ENCODE measurements around the gene SYNGR3. TPM values are rescaled to one million over a fixed set of nuclear protein-coding genes. Genes with fewer than 3 reads are reported as not detected.

The SYNGR3 gene
- total and polyA plus RNA-seq, 2 of the 13 experiments (the other 11 are each of a cell fraction or from before 2014, with no cell fraction given): 0.97 to 5.7 TPM

- TF ChIP-seq ZNF800 (CRISPR knock-in tag; IDR thresholded peaks at IDR 0.05): no peak
- TF ChIP-seq ZNF30 (CRISPR knock-in tag; IDR thresholded peaks at IDR 0.05): no peak; the same call in 1 of the 2 replicates
- TF ChIP-seq ZNF605 (CRISPR knock-in tag; IDR thresholded peaks at IDR 0.05): peak; percentile 25; the same call in 1 of the 2 replicates
- TF ChIP-seq PCBP2 (optimal IDR thresholded peaks at IDR 0.05; ENCODE audit: low read depth, low read length, poor library complexity, severe bottlenecking): no peak
- peak; percentile 72 for TF ChIP-seq ARNT2 (CRISPR knock-in tag; IDR thresholded peaks at IDR 0.05; ENCODE audit: low read depth)
- TF ChIP-seq KDM6A (CRISPR knock-in tag; IDR thresholded peaks at IDR 0.05; ENCODE audit: low read depth): peak; percentile 97
- TF ChIP-seq TOE1 (CRISPR knock-in tag; IDR thresholded peaks at IDR 0.05): no peak
- TF ChIP-seq GPN1 (CRISPR knock-in tag; IDR thresholded peaks at IDR 0.05; ENCODE audit: borderline replicate concordance): no peak
- peak; percentile 36 for TF ChIP-seq CBFB (CRISPR knock-in tag; IDR thresholded peaks at IDR 0.05)
- peak in 1 of 2 experiments; percentile 19; a peak in 1 of 4 replicates for TF ChIP-seq NR2F1 (CRISPR knock-in tag; IDR thresholded peaks at IDR 0.05)
- TF ChIP-seq RBM39 (IDR thresholded peaks at IDR 0.05; ENCODE audit: low read depth, low read length, poor library complexity, severe bottlenecking): peak; percentile 88
- no peak for TF ChIP-seq NFIB (CRISPR knock-in tag; IDR thresholded peaks at IDR 0.05; ENCODE audit: borderline replicate concordance)
- no peak for TF ChIP-seq SNRNP70 (IDR thresholded peaks at IDR 0.05; ENCODE audit: low read depth, low read length)
- peak; percentile 83 for TF ChIP-seq FOXP4 (CRISPR knock-in tag; IDR thresholded peaks at IDR 0.05)
- TF ChIP-seq HNF4A (CRISPR knock-in tag; IDR thresholded peaks at IDR 0.05): peak; percentile 97
- no peak for TF ChIP-seq CSRNP2 (CRISPR knock-in tag; conservative IDR thresholded peaks at IDR 0.05; ENCODE audit: low read depth)
- TF ChIP-seq JUNB (CRISPR knock-in tag; IDR thresholded peaks at IDR 0.05; ENCODE audit: borderline replicate concordance): no peak
- no peak for TF ChIP-seq DZIP1 (CRISPR knock-in tag; IDR thresholded peaks at IDR 0.05)
Measured at GRCh38 chr16:1940273-1941161, 49.3 kb upstream of the SYNGR3 start (continued).

Data from HepG2 (cell line).